HG02885 (cell line): ENCODE measurements around the gene DHRSX.
"Not testable (repeated sequence)": the region's sequence is repeated elsewhere in the genome, so short reads cannot be mapped to it uniquely, and the experiment has no call there.

Experiments used
- ATAC-seq: cut with Tn5 transposase; IDR thresholded peaks from one replicate; pipeline ENCODE4 v1.9.1; 2021; ENCODE audit warnings: mild to moderate bottlenecking; ENCODE audit not compliant: unreplicated experiment, poor library complexity

Gene DHRSX

DNA sequence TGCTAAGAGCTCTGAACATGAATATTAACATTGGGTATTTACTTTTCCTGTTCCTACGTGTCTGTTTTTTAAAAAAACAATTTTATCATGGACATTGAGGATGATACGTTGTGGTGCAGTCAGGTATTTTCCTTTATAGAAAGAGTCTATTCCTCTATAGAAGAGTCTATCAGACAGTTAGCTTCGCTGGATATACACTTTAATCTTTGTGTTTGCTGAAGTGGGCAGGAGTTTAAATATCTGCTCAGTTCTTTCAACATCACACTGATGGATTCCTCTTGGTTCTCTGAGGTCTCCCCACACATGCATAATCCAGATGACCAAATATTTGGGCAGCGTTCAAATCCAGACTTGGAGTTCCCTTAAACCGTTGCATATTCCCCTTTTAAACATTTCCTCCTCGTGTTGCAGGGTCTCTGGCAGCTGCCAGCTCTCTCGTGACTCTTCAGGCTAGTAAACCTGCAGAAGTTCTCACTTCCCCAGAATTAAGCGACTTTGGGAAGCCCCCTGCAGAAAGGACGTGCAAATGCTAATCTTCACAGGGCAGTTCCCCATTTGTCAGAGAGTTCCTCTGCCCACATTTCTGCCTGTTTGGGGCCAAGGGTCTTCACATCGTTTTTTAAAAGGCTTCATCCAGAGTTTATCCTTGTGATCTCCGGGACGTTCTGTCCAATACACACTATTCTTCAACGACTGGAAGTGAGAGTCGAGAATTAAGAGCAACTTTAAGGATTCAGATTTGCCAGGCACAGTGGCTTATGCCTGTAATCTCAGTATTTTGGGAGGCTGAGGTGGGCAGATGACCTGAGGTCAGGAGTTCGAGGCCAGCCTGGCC is 20.5 kb upstream of the DHRSX start:
- peak; percentile 73 for ATAC-seq

DNA sequence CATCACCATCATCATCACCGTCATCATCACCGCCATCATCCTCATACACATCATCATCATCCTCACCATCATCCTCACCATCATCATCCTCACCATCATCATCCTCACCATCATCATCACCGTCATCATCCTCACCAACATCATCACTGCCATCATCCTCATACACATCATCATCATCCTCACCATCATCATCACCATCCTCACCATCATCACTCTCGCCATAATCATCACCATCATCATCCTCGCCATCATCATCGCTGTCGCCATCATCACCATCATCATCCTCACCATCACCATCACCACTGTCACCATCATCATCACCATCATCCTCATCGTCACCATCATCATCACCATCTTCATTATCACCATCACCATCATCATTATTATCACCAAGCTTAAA is 19.8 kb upstream of the DHRSX start:
- no peak for ATAC-seq

DNA sequence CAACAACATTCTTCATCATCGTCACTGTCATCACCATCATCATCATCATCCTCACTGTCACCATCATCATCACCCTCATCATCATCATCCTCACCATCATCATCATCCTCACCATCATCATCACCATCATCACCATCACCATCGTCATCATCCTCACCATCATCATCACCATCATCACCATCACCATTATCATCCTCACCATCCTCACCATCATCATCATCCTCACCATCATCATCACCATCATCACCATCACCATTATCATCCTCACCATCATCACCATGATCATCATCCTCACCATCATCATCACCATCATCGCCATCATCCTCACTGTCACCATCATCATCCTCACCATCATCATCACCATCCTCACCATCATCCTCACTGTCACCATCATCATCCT is 18.9 kb upstream of the DHRSX start:
- not testable (repeated sequence) for ATAC-seq

DNA sequence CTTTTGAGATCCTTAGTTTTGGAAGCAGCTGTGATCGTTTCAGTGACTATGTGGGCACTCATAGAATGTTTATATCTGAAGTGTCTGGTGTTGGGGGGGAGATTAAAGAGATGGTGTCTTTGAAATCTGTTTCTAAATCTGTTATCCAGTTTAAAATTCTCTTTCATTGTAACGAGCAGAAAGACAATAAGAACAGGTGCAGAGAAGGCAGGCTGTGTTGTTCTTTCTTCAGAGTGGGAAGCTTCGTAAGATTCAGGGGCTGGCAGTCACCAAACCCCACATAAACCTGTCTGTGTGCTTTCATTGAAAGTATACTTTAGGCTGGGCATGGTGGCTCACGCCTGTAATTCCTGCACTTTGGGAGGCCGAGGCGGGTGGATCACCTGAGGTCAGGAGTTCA is 16.3 kb upstream of the DHRSX start:
- ATAC-seq: peak; percentile 4

DNA sequence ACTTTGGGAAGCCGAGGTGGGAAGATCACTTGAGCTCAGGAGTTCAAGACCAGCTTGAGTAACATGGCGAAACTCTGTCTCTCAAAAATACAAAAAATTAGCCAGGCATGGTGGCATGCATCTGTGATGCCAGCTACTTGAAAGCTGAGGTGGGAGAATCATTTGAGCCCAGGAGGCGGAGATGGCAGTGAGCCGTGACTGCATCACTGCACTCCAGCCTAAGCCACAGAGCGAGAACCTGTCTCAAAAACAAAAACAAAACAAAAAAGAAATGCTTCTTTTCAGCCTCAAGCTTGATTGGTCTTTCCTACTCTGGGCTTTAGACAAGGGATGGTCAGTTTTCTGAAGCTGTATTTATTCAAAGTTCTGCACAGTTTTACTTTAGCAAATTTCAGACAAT is 15.8 kb upstream of the DHRSX start:
- ATAC-seq: peak; percentile 54

DNA sequence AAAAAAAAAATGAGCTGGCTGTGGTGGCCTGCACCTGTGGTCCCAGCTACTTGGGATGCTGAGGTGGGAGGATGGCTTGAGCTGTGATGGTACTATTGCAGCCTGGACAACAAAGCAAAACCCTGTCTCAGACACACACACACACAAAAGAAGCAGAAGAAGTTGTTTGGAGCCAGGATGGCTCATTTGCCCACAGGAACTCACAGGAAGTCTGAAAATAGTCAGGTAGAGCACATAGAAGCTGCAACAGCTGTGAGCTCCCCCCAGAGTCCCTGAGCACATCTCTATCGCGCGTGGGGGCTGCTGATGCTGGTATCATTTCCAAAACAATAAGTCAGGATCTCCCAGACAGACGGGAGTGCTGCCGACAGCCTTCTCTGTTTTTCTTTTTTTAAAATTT is 13.4 kb upstream of the DHRSX start:
- ATAC-seq: no peak

DNA sequence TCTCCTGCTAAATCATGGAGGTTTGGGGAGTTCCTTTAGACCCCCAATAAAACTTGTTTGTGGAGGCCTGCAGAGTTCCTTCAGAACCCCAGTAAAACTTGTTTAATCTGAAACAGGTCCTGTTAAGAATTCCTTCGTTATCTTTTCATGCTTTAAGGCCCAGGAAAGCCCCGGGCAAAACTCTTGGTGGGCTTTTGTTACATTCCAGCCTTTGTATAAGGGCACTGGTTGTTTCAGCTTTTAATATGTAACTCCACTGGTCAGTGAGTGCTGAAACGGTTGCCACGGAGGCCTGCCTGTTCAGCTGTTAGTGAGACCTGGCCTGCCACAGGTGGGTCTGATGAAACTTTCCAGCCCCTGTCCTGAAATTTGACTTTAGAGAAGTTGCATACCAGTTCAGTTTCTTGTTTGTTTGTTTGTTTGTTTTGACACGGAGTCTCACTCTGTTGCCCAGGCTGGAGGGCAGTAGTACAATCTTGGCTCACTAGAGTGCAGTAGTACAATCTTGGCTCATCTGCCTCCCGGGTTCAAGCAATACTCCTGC is 12.4 kb upstream of the DHRSX start:
- ATAC-seq: peak; percentile 36

DNA sequence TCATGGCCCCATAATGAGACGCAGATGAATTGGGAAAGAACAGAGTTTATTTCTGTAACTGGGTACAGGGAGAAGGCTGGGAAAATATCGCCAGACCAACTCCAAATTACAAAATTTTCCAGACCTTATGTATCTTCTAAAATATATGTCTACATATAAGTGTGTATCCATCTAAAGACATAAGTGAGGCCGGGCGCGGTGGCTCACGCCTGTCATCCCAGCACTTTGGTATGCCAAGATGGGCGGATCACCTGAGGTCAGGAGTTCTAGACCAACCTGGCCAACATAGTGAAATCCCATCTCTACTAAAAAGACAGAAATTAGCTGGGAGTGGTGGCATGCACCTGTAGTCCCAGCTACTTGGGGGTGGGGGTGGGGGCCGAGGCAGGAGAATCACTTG is 11.7 kb upstream of the DHRSX start:
- no peak for ATAC-seq

DNA sequence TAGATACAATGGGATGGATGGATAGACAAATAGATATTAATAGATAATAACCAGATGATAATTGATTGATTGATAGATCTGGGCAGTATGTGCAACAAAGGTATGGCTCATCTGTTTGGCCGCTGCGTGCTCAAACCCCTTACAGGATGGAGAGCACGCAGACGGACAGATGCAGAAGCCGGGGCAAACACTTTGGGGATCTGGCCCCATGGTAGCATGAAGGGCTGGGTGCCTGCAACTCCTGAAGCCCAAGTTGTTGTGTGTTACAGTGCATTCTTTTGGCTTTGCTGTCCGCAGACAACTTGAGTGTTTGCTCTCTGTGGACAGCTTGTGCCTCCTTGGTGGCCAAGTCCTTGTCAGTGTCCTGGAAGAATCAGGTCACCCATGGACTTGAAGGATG is 10.6 kb upstream of the DHRSX start:
- no peak for ATAC-seq

DNA sequence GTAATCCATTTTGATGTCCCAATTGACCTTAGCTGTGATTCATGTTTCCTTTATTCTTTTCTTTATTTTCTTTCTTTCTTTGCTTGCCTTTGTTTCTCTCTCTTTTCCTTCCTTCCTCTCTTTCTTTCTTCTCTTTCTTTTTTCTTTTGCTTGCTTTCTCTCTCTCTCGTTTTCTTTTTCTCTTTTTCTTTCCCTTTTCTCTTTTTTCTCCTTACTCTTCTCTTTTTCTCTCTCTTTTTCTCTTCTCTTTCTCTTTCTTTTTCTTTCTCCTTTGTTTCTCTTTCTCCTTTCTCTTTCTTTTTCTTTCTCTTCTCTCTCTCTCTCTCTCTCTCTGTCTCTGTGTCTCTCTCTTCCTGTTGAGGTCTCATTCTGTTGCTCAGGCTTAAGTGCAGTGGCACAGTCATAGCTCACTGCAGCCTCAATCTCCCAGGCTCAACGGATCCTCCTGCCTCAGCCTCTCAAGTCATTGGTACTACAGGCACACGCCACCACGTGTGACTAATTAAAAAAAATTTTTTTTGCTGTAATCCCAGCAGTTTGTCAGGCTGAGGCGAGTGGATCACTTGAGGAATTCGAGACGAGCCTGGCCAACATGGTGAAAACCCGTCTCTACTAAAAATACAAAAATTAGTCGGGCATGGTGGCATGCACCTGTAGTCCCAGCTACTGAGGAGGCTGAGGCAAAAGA is 8.0 kb upstream of the DHRSX start:
- ATAC-seq: no peak

DNA sequence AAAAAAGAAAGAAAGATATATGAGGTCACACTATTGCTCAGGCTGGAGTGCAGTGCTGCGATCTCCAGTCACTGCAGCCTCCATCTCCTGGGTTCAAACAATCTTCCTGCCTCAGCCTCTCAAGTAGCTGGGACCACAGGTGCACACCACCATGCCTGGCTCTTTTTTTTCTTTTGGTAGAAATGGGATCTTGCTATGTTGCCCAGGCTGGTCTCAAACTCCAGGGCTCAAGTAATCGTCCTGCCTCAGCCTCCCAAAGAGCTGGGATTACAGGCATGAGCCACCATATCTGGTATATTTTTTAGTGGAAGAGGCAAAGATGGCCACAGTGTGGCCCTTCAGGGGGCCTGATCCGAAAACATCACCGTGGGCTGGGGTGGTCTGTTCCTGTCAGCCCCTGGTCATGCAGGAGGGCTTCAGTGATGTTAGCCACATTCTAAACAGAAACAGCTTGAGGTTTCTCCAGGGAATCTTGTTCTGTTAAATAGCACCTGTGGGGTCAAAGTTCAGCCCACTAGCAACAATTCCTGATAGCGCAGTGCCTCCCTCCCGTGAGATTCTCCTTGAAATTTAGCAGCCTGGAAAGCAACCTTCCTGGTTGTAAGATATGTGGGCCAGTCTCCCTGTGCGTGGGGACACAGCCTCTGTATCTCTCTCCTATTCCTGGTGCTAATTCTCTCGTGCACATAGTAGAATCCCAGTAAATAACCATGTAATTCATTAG is 7.3 kb upstream of the DHRSX start:
- no peak for ATAC-seq

DNA sequence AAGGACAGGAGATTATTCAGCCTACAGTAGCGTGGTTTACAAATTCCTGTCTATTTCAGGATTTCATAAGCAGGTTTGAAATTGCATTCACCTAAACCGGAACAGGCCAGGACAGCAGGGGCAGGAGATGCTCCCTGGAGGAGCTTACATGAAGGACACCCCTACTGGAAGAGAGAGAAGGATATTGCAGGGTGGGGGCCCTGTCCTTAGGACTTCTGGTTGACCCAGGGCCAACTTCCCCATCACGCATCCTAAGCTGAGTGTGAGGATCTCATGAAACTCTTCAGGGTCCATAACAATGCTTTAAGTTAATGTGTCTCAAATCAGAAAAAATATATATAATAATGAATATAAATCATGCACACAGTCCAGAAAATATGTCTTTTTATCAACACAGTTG is 6.4 kb upstream of the DHRSX start:
- ATAC-seq: no peak

DNA sequence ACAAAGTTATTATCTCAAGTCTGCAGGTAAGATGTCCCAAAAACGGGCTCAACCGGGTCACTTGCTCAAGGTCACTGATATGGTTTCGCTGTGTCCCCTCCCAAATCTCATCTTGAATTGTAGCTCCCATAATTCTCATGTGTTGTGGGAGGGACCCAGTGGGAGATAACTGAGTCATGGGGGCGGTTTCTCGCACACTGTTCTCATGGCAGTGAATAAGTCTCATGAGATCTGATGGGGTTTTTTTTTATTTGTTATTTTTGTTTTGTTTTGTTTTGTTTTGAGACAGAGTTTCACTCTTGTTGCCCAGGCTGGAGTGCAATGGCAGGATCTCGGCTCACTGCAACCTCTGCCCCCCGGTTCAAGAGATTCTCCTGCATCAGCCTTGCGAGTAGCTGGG is 4.6 kb upstream of the DHRSX start:
- ATAC-seq: not testable (repeated sequence)

DNA sequence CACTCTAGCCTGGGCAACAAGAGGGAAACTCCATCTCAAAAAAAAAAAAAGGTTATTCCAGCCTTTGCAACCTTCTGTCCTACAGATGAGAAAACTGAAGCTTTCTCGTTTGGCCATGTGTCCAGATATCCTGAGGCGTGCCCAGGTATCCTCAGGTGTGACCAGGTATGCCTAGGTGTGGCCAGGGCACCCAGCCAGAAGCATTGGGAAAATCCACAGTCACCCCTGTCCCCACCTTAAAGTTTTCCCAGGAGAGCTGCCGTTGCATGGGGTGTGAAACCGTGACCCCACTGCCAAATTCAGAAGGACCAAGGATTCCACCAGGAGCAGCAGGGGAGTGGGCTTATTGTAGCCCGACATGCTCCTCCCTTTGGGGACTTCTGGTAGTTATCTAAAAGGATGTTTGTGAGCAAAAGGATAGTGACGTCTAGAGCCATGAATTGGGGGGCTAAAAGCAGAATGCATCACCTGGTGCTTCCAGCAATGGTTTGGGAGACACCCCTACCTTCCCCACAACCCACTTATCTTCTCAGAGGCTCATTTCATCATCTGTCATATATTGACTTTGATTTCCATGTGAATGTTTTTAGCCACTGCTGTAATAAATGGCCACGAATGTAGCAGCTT is 4.0 kb upstream of the DHRSX start:
- ATAC-seq: no peak

DNA sequence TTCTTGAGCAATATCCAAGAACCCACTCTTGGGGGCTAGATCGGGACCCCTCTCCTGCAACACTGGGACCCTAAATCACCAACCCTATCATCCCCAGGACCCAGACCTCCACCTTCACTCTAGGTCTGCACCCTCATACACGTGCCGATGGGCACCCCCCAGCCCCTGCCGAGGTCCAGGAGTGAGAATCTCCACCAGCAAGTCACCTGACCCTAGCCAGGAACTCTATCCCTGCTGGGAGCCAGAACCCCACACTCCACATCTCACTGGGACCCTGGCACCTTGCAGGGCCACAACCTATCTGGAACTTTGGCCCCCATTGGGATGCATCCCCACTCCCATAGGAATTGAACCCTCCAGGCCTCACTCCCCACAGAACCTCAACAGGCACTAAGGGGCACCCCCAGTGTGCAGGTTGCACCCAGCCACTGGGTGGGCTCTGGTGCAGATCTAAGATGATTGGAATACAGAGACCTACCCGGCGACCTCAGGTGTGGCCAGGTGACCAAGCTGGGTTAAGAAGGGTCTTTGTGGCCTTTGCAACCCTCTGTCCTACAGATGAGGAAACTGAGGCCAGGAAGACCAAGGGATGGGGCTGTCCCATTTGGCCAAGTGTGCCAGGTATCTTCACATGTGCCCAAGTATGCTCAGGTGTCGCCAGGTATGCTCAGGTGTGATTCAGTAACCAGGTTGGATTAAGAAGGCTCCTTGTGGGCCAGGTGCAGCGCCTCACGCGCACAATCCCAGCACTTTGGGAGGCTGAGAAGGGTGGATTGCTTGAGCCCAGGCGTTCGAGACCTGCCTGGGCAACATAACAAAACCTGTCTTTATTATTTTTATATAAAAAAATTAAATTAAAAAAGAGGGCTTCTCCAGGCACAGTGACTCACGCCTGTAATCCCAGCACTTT is 3.1 kb upstream of the DHRSX start:
- no peak for ATAC-seq

DNA sequence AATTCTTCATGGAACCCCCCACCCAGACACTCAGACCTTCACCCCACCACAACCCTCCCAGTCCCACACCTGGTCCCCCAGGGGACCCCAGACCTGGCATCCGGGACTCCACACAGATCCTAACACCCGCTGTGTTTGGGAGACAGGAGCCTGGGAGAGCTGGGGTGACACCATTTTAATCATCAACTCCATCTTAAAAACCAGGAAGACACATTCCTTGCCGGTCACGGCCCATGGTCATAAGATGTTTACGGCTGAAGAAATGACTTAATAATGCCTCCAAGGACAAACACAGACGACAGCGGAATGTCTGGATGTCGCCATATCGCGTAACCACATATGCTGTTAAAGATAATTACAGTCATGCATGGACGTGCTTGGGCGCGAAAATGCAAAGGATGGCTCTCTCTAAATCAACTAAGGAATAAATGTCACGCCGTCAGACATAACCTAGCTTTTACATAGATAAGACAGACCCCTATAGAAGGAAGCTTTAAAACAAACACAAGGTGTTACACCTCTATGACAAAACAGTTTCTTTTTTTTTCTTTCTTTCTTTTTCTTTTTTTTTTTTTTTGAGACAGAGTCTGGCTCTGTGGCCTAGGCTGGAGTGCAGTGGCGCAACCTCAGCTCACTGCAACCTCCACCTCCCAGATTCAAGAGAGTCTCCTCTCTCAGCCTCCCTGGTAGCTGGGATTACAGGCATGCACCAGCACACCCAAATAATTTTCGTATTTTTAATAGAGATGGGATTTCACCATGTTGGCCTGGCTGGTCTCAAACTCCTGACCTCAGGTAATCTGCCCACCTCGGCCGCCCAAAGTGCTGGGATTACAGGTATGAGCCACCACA is 2.1 kb upstream of the DHRSX start:
- no peak for ATAC-seq

DNA sequence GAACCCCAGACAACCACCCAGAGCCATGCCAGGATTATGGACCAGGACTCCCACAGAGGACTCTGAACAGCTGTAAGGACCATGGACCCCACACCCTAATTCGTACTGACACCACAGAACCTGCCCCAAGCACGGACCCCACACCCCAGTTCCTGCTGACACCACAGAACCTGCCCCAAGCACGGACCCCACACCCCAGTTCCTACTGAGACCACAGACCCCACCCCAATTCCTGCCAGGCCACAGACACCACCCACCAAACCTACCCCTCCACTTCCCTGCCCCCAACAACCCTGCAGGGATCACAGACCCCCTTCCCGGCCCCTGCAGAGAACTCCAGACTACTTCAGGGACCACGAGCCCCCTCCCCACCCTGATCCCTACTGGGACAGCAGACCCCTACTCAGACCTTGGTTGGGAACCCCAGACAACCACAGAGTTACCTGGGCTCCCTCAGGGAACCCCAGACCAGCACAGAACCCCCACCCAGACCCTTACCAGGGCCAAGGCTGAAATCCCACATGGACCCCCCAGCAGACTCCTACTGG is 1.4 kb upstream of the DHRSX start:
- no peak for ATAC-seq

DNA sequence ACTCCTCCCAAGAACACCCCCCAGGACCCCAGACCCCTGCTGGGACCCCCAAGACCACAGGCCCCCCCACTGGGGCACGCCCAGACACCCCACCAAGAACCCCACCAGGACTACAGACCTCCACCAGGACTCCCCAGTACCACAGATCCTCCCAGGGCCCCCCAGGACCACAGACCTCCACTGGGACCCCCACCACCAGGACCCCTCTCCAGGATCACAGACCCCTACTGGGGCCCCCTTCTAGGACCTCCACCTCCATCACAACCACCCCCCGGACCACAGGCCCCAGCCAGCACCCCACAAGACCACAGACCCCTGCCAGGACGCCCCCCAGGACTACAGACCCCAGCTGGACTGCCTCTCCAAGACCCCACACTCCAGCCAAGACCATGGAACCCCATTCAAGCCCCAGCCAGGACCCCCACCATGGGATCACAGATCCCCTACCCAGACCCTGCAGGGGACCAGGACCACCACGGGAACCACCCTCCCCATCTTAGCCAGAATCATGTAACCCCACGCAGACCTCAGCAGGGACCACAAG is 855 bp upstream of the DHRSX start:
- ATAC-seq: no peak
